ENCODE results near the gene SEL1L2.

DNA sequence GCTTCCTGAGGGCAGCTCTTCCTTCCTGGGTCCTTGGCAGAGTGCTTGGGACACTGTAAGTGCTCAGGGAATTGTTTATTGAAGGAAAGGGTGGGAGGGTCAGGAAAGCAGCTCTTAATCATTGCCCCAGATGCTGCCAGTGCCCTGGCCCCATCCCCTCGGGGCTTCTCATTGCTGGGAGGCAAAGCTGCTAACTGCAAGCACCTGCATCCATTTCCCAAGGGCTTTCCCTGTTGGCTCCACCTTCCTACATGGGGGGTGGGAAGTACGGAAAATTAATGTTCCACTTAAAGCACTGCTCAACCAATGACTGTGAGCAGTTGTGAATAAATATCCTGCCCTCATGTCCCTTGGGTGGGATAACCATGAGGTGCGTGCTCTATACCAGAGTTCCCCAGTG, 149.2 kb downstream of the SEL1L2 start:
- TF ChIP-seq, protein P1, sequence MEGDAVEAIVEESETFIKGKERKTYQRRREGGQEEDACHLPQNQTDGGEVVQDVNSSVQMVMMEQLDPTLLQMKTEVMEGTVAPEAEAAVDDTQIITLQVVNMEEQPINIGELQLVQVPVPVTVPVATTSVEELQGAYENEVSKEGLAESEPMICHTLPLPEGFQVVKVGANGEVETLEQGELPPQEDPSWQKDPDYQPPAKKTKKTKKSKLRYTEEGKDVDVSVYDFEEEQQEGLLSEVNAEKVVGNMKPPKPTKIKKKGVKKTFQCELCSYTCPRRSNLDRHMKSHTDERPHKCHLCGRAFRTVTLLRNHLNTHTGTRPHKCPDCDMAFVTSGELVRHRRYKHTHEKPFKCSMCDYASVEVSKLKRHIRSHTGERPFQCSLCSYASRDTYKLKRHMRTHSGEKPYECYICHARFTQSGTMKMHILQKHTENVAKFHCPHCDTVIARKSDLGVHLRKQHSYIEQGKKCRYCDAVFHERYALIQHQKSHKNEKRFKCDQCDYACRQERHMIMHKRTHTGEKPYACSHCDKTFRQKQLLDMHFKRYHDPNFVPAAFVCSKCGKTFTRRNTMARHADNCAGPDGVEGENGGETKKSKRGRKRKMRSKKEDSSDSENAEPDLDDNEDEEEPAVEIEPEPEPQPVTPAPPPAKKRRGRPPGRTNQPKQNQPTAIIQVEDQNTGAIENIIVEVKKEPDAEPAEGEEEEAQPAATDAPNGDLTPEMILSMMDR (IDR thresholded peaks at IDR 0.05), result no peak
- TF ChIP-seq, protein P2, sequence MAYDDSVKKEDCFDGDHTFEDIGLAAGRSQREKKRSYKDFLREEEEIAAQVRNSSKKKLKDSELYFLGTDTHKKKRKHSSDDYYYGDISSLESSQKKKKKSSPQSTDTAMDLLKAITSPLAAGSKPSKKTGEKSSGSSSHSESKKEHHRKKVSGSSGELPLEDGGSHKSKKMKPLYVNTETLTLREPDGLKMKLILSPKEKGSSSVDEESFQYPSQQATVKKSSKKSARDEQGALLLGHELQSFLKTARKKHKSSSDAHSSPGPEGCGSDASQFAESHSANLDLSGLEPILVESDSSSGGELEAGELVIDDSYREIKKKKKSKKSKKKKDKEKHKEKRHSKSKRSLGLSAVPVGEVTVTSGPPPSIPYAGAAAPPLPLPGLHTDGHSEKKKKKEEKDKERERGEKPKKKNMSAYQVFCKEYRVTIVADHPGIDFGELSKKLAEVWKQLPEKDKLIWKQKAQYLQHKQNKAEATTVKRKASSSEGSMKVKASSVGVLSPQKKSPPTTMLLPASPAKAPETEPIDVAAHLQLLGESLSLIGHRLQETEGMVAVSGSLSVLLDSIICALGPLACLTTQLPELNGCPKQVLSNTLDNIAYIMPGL (CRISPR knock-in tag; IDR thresholded peaks at IDR 0.05; ENCODE audit: borderline replicate concordance), result no peak
- TF ChIP-seq KDM5A (IDR thresholded peaks at IDR 0.05) (no peak), BHLHE40 (IDR thresholded peaks at IDR 0.05; ENCODE audit: low read depth, low read length) (no peak)
